Activated T-cell treated with anti-CD3 and anti-CD28 coated beads, Interleukin-2, amount 50 U/mL, for 48 hours (primary cell): ENCODE results near the gene METTL26.
A peak's percentile ranks its signal among the peaks of the same experiment; 100 is the strongest.
"Not testable (repeated sequence)": the region's sequence is repeated elsewhere in the genome, so short reads cannot be mapped to it uniquely, and the experiment has no call there.

Experiments
- DNase-seq, 2 experiments: peaks; one replicate each; pipeline ENCODE4 v3.0.0-alpha.2; 2020

Gene METTL26

DNA sequence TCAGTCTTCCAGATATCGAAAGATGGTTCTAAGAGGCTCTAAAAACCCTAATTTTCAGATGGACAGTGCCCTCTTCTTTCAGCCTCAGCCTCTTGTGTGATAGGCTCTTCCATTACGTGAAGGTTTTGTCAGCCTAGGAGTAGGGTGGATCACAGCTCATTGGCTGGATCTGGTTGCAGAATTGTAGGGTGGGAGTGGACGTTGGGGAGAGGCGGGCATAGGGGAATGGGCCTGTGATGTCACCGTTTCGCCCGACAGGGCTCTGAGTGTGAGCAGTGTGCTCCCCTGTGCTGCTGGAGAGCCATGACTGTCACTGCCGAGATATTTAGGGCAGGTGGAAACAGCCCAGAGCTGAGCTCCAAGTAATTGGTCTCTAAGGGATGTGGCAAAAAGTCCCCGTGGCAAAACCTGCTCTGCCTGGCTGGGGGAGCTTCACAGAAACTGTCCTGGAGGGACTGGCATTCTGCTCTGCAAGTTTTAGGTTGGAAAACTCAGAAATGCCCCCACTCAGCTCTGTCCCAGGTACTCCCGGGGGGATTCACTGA lies 11.5 kb downstream of the METTL26 start:
- DNase-seq: no peak

DNA sequence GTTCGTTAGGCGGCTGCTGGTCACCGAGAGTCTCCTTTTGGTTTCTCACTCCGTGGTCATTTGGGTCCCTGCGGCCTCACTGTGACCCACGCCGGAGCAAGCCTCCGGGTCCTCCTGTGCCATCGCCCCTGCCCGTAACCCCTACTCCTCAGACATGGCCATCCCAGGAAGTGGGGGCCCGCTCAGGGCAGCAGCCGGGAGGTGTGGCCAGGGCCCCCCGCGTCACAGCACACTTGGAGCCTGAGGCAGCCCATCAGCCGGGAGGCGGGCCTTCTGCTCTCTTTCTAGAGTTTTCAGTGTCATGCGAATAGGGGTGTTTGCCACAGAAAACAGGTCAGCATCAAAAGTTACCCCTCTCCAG lies 13.2 kb downstream of the METTL26 start:
- no peak for DNase-seq

DNA sequence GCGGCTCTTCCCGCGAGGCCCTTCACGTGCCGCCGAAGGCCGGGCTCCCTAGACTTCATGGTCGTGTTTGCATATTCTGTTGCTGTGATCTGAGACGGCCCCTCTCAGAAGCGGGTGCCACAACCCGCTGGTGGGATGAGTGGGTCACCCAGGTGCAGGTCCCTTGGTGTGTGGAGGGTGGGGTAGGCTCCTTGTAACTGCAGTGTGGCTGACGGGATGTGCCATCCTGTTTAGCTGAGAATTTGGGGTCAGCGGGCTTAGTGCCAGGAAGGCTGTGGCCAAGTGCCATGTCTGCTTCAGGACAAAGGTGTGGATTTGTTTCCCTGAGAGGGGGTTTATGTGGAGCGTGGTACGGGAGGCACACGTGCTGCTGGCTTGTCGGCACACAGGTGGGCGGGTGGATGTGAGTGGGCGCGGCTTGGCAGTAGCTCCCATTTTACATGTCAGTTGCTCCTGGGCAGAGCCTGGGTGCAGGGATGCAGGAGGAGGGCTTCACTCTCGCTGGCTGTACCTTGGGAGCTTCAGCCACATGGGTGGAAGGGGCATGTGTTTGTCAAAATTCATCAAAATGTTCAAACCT lies 14.5 kb downstream of the METTL26 start:
- DNase-seq: no peak

DNA sequence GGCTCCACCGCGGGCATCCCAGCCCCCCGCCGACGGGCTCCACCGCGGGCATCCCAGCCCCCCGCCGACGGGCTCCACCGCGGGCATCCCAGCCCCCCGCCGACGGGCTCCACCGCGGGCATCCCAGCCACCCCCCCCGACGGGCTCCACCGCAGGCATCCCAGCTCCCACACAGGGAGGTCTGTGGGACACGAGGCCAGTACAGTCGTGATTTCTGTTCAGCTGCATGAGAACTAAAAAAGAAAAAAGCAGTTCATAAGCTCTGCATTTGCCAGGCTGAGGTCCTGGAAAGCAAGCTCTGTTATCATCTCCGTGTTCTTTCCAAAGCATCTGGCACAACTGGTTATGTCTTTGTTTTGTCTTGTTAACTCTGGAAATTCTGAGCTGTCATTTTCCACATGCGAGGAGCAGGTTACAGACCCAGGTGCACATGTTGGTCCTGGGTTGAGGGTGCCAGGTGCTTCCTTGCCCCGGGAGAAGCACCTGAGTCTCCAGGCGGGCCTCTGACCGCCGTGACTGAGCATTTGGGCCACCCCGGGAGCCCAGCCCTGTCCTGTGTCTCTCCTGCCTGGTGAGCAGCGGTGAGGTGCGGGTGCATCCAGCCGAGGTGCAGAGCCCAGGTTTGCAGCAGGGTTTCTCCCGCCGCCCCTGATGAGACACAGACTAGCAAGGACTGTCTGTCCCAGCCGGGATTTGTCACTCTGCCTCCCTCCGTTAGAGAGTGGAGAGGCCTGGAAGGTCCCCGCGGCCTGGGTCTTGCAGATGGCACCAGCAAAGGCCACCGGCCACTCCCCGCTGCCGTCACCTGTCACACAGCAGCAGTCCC lies 15.2 kb downstream of the METTL26 start:
- no peak for DNase-seq

DNA sequence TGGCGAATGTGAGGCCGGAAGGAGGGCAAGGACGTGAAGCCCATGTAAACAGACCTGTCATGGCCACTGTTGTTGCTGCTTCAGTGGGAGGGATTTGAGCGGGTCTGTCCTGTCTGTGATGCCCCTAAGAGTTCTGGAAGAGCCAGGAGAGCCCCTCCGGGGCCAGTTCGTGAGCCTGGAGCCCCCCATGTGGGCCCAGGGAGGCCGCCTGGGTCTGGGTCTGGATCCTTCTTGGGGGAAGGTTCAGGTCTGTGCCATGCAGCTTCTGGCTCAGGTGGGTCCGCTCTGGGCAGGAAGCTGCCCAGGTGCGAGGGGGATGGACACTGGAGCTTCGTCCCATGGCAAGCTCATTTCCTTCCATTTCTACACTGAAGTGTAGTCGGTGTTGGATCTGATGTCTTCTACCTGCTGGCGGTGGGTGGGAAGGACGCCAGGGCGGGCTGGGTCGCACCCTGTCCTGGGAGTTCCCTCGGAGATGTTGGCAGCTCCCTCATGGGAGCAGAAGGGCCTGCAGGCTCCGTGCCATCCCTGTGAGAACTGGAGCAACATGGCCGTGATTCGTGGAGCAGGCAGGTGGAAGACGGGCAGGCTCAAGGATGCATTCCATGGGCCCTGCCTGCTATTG lies 16.5 kb downstream of the METTL26 start:
- DNase-seq: no peak

DNA sequence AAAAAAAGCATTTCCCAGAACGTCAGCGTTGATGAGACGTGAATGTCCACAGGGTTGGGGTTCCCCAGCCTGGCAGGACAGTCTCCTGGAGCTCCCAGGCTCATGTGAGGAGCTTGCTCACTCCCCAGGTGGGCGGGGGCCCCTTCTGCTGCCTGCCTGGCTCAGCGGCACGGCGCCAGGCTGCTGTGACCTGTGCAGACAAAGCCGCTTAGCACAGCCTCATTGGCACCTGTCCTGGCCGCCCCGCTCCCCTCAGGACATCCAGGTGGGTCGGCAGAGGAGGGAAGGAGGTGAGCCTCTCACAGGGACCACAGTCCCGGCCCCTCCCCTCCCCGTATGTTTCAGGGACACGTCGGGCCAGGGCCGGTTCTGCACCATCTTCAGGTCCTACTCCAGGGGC lies 18.2 kb downstream of the METTL26 start:
- DNase-seq: no peak

DNA sequence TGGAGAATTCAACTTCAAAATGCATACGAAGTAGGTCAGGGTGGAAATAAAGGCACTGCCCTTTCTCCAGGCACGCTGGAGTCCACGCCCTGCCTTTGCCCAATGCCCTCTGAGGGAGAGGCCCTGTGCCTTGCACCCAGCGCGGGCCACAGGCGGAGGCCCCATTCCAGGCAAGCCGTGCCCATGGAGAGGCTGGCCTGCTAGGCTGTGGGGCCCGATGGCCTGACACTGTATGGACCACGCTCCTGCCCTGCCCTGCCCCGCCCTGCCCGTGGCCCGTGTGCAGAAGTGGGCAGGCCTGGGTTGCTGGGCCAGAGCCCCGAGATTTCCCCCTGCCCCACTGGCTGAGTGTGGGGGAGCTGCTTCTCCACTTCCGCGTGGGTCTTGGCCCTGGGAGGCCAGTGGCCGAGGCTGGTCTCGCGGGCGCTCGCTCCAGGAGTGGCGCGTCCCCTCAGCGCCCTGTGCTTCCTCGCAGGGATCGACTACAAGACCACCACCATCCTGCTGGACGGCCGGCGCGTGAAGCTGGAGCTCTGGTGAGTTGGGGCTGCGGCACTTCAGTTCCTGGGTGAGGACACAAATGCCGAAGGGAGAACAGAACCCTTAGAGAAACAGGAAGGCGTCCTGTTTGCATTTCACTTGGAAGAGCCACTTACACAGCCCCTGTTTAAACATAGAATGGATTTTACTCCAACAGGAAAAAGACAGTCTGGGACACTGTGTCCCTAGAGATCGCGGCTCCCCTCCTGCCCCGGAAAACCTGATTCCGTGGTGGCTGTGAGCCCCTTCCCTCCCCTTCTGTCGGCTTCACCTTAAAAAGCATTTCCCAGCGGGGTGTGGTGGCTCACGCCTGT lies 19.1 kb downstream of the METTL26 start:
- no peak for DNase-seq

DNA sequence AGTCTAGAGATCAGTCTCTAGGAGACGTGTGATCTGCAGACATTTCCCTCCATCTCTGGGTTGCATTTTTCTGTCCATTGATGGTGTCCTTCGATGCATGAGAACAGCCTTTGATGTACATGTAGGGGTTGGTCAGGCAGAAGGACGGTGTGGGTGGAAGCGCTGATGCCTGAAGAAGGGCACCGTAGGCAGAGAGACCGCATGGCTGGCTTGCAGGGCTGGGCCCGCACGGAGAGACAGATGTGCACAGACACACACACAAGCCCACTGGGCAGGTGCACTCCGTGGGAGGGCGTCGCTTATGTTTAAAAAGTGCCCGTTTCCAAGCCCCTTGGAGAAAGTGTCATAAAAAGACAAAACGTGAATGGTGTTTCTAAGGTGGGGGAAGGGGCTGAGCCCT lies 21.0 kb downstream of the METTL26 start:
- no peak for DNase-seq

DNA sequence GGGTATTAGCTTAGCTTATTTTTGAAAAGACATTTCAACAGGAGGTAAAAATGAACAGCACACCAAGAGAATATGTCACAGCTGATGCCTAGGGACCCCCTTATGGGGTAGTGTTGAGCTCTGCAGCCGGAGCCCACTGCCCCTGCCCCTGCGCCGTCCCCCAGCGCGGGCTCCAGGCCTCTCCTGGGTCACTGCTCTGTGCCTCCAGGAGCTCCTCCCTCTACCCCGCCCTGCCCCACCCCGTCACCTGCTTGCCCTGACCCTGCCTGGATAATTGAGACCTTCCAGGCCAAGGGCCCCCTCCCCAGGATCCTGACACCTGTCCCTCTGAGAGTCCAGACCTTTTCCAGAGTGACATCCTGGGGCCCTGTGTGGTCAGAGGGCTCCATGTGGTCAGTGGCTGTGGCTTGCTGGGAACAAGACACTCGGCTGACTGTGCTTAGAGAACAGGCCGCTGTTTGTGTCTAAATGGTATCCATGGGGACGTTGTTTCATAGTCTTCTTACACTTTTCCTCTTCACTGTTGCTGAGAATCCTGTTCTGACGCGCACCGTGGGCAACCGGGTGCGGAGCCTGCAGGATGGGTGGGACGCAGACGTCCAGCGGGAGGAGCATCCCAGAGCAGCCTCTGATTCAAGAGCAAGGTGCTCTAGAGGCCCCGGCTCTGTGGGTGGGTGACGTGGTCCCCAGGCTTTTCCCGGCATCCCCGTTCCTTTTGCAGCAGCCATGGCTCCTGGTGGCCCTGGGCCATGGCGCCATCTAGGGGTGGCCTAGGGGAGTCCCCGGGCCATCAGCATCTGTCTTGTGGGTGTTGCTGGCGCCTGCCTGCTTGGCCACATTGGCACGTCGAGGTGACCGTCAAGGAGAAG lies 25.4 kb downstream of the METTL26 start:
- DNase-seq: peak; percentile 72 to 80

DNA sequence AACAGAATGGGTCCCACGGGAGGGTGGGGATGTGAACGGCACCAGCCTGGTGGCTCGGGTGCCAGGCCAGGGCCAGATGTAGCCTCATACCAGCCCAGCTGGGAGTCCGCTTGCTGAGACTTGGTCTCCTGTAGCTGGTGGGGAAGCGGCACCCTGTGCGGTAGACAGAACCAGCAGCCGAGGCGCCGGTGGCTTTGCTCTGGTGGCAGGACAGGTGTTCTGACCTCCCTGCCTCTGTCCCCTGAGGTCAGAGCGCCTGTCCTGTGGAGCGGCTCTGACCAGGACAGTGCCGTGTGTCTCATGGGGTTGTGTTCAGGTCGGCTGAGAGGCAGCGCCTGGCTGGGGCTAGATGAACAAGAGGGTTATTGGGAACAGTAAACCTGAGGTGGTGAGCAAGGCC lies 26.1 kb downstream of the METTL26 start:
- no peak for DNase-seq

DNA sequence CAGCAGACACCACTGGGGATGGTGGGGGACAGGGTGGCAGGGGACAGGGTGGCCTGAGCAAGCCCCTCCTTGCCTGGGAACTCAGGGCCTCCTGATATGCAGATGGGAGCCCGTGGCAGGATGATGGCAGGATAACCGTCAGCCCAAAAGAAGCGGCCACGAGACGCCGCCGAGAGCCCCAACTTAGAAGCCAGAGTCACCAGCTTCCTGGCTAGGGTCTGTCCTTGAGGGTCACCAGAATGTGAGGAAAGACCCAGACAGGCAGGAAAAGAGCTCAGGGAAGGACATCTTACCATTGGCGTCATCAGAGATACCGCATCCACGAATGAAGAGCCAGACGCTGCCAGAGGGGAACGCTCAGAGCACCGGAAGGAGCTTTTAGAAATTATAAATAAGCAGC lies 26.8 kb downstream of the METTL26 start:
- no peak for DNase-seq

DNA sequence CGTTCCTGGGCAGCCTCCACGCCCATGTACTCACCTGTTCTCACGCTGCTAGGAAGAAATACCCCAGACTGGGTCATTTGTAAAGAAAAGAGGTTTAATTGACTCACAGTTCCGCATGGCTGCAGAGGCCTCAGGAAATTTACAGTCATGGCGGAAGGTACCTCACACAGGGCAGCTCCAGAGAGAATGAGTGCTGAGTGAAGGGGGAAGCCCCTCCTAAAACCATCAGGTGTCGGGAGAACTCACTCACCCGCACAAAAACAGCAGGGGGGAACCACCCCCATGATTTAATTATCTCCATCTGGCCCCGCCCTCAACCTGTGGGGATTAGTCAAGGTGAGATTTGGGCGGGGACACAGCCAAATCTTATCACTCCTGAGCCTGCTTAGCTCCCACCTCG lies 28.1 kb downstream of the METTL26 start:
- peak; percentile 68 to 75 for DNase-seq

DNA sequence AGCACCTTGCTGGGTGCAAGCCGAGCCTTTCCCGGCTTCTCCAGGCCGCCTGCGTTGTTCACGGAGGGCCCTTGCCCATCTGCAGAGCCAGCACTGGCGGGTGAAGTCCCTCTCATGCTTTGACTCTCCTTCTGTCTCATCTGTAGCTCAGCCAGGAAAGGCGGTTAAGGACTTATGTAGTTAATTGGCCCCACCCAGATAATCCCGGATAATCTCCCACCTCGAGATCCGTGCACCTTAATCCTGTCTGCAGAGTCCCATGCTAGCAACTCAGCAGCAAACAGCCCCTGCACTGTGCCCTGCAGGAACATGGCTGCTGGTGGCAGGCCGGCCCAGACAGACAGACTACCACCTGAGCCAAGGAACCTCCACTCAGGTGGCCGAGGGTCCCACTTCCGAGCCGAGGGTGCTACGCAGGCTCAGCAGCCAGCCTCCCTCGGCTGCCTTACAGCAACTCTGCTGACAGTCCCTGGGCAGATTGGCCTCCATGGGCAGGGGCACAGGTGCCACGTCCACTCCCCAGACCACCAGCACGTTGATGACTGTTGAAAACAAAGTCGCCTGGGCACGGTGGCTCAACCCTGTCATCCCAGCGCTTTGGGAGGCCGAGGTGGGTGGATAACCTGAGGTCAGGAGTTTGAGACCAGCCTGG lies 29.3 kb downstream of the METTL26 start:
- DNase-seq: no peak

DNA sequence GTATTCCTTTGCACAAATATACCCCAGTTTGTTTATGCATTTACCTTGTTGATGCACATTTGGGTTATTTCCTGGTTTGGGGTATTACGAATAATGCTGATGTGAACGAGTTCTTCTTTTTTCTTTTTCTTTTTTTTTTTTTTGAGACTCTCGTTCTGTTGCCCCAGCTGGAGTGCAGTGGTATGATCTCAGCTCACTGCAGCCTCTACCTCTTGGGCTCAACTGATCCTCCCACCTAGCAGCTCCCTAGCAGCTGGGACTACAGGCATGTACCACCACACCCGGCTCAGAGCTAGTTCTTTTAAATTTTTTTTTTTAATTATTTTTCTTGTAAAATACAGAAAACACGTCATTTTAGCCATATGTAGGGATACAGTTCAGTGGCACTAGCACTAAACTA lies 32.2 kb downstream of the METTL26 start:
- no peak for DNase-seq

DNA sequence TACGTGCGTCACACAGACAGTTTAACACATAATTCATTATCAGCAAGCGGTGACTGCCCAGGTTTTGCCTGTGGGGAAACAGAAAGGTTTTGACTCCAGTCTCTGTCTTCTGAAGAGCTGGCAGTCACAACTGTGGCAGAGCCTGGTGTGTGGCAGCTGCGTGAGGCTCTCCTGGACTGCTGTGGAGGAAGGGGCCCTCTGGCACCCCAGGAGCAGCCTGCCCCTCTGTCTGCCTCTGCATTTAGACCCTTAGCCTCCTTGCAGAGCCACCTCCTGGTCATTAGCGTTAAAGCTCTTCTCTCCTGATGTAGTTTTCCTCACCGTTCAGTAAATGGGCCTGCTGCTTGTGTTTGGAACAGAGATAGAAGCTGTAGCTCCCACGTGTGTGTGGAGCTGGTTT lies 35.3 kb downstream of the METTL26 start:
- no peak for DNase-seq

DNA sequence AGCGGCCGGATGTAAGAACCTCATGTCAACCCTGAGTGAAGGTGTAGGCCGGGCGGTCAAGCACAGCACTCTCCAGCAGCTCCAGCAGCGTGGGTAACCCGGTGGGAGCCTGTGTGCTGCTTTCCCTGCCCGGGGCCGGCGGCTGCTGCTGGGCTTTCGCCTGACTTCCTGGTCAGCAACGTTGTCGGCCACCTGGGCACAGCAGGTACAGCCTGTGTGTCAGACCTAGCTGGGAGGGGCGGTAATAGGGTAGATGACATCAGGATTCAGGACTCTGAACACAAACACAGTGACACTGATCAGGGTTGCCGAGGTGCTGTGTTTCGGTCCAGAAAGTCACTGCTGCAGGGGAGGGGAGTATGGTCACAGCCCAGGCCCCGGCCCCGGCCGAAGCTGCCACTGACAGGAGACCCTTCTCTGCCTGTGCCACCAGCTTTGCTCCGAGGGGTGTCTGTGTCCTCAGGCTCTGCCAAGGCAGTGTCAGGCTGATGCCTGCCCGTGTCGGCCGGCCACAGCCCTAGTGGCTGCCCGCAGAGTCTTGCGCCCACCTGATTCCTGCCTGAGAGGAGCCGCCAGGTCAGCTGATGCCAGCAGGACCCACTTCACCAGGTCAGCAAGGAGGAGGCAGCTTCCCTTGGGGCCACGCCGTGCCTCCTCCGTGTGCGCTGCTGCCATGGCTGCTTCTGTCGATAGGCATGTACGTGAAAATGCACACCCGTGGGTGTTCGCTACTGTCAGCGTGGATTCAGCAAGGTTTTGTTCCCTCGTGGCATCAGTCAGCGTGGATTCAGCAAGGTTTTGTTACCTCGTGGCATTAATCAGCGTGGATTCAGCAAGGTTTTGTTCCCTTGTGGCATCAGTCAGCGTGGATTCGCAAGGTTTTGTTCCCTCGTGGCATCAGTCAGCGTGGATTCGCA lies 37.0 kb downstream of the METTL26 start:
- no peak for DNase-seq

DNA sequence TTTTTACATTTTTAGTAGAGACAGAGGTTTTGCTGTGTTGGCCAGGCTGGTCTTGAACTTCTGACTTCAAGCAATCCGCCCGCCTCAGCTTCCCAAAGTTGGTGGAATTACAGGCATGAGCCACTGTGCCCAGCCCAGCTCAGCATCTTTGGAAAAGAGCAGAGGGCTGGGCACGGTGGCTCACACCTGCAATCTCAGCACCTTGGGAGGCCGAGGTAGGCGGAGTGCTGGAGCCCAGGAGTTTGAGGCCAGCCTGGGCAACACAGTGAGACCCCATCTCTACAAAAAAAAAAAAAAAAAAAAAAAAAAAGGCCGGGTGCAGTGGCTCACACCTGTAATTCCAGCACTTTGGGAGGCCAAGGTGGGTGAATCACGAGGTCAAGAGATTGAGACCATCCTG lies 38.5 kb downstream of the METTL26 start:
- not testable (repeated sequence) for DNase-seq

DNA sequence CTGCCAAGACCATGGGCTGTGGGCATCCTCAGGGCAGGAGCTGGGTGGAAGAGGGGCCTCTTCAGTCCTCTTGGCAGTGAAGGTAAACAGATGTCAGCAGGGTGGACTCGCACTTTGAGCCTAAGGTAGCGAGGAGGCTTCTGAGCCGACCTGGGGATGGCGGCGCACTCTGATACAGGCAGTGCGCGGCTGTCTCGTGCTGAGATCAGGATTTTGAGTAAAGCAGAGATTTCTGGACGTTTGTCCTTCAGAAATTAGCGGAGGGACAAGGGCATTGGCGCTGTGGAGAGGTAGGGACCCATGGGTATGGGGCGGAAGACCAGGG lies 39.4 kb downstream of the METTL26 start:
- no peak for DNase-seq

DNA sequence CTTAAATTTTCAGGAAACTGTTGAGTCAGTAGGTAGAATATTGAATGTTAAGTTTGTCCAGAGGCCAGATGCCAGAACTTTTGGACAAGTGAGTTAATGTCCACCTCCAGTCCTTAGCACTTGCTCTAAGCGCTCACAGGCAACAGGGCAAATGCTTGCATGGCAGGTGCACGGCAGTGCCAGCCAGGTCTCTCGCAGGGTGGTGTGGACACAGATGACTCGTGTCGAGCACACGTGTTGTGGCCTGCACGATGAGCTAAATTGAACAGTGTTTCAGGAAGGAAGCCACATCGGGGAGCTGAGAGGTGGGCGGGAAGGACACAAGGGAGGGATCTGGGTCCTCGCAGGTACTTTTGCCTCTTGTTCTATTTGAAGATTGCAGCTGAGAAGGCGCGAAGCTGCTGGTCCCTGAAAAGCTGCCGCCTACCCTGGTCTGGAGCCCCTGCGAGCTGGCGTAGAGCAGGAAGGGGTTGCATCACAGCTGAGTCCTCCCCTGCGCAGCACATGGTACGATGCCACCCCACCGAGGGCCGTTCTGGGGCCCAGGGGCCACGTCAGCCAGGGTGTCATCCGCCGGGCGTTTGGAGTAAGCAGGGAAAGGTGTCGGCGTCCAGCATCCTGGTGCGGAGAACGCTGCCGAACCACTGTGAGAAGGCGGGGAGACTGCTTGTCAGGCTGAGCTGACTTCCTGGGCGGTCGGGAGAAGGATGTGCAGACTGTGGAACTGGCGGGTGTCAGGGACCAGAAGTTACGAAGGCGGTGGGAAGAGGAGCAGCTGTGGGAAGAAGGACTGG lies 40.0 kb downstream of the METTL26 start:
- DNase-seq: no peak

DNA sequence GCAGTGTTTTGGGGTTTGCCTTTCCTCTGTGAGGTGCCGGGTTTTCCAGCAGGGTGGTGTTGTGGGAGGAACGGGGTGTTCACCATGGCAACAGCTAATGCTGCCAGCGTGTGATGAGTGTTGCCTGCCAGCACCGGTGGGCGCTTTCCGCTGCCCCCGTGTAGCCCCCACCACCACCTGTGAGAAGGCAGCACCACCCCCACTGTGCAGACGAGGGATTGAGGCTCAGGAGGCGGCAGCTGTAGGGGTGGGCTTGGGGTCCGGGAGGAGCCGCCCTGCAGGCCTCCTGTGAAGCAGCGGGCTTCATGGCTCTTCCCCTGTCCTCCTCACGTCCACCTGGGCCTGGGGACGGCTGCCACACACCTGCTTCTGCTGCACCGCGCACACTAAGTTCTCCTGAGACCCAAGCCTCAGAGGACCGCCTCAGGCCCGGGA lies 41.0 kb downstream of the METTL26 start:
- DNase-seq: no peak
